B cell (primary cell): ENCODE measurements around the gene SAMD4A. TPM values are rescaled to one million over a fixed set of nuclear protein-coding genes. Genes with fewer than 3 reads are reported as not detected.

Experiments
- ATAC-seq: fragments of 200-7000 bp; cut with Tn5 transposase; one replicate; pipeline ENCODE4 v1.10.0; 2021; ENCODE audit warnings: low read depth, mild to moderate bottlenecking, moderate number of reproducible peaks, moderate library complexity
- CTCF ChIA-PET: fragments of 350-600 bp; sonication (Branson Sonifier 250); formaldehyde crosslinking; loops from one replicate; lab custom pipeline; 2021; ENCODE audit warnings: antibody characterized with exemption, inconsistent platforms; lab: Charles Lee
- POLR2A ChIA-PET: fragments of 350-600 bp; sonication (Branson Sonifier 250); formaldehyde crosslinking; loops from one replicate; lab custom pipeline; 2021; ENCODE audit warnings: antibody characterized with exemption; lab: Charles Lee
- DNase-seq: peaks from one replicate; pipeline ENCODE4 v3.0.0; 2013
- H2AFZ ChIP-seq: 2 replicates; pipeline ENCODE4 v1.6.1; 2012; ENCODE audit warnings: mild to moderate bottlenecking, low read depth, low read length; ENCODE audit not compliant: insufficient read depth, poor library complexity, severe bottlenecking
- H3K27ac ChIP-seq, 2 donors: 1 replicate in 1 of 2; 2 replicates in 1 of 2; pipeline ENCODE4 v1.5.1; 2012 to 2013; ENCODE audit warnings: low read length in 2 of 2, mild to moderate bottlenecking in 2 of 2, moderate library complexity in 1 of 2
- H3K27me3 ChIP-seq, 4 experiments: fragments of 200-600 bp in 1 of 4; sonication (generic) in 1 of 4; replicated peaks in 1 of 4; 1 replicate in 2 of 4; 2 replicates in 2 of 4; pipeline versions ENCODE4 v1.6.1 to v1.7.0; 2013 to 2016; ENCODE audit warnings: low read length in 3 of 4, mild to moderate bottlenecking in 2 of 4, mixed read lengths in 1 of 4, moderate library complexity in 1 of 4; ENCODE audit not compliant: insufficient read depth in 4 of 4, control insufficient read depth in 3 of 4; ENCODE audit errors: control extremely low read depth in 1 of 4
- H3K36me3 ChIP-seq, 2 experiments: replicated peaks in 1 of 2; 1 replicate in 1 of 2; 2 replicates in 1 of 2; pipeline versions ENCODE4 v1.6.1 to v1.7.1; 2013; ENCODE audit warnings: low read length in 1 of 2; ENCODE audit not compliant: insufficient read depth in 2 of 2, control insufficient read depth in 1 of 2; ENCODE audit errors: control extremely low read depth in 1 of 2, extremely low read depth in 1 of 2
- H3K4me1 ChIP-seq, 2 donors: fragments of 200-600 bp in 1 of 2; sonication (generic) in 1 of 2; 1 replicate in 1 of 2; 2 replicates in 1 of 2; pipeline versions ENCODE4 v1.5.1 to v1.6.1; 2013 to 2017; ENCODE audit warnings: low read length in 2 of 2; ENCODE audit not compliant: control insufficient read depth in 2 of 2, insufficient read depth in 2 of 2
- H3K4me2 ChIP-seq: replicated peaks from 2 replicates; pipeline ENCODE3; 2012; ENCODE audit warnings: mild to moderate bottlenecking, low read depth, low read length; ENCODE audit not compliant: poor library complexity, severe bottlenecking
- H3K4me3 ChIP-seq, 5 experiments: fragments of 200-600 bp in 1 of 5; sonication (generic) in 1 of 5; 1 replicate in 3 of 5; 2 replicates in 2 of 5; pipeline versions ENCODE4 v1.5.1 to v1.7.0; 2011 to 2016; ENCODE audit warnings: low read length in 4 of 5, mild to moderate bottlenecking in 4 of 5, low read depth in 2 of 5, control low read depth in 1 of 5, moderate library complexity in 1 of 5; ENCODE audit not compliant: insufficient read depth in 1 of 5; ENCODE audit errors: control extremely low read depth in 1 of 5, extremely low read depth in 1 of 5
- H3K79me2 ChIP-seq: fragments of 200-600 bp; sonication (generic); one replicate; pipeline ENCODE4 v1.6.0; 2016; ENCODE audit warnings: low read length; ENCODE audit not compliant: control insufficient read depth, insufficient read depth
- H3K9ac ChIP-seq: fragments of 200-600 bp; sonication (generic); 2 replicates; pipeline ENCODE4 v1.6.1; 2017; ENCODE audit warnings: mild to moderate bottlenecking, low read length, moderate library complexity
- H3K9me3 ChIP-seq, 3 donors: one replicate each; pipeline versions ENCODE4 v1.6.1 to v1.7.1; 2013; ENCODE audit warnings: low read length in 2 of 3; ENCODE audit not compliant: control insufficient read depth in 2 of 3, insufficient read depth in 1 of 3; ENCODE audit errors: control extremely low read depth in 1 of 3
- H4K20me1 ChIP-seq: 2 replicates; pipeline ENCODE4 v1.6.0; 2012; ENCODE audit warnings: mild to moderate bottlenecking, low read length; ENCODE audit not compliant: insufficient read depth, control insufficient read depth, poor library complexity, severe bottlenecking
- H3K27ac Mint-ChIP-seq: one replicate; pipeline ENCODE4 v1.8.0; 2021; ENCODE audit warnings: mixed read lengths
- H3K27me3 Mint-ChIP-seq: one replicate; pipeline ENCODE4 v1.8.0; 2021; ENCODE audit warnings: mixed read lengths
- H3K4me1 Mint-ChIP-seq: one replicate; pipeline ENCODE4 v1.8.0; 2021; ENCODE audit warnings: mixed read lengths
- H3K4me3 Mint-ChIP-seq: one replicate; pipeline ENCODE4 v1.8.0; 2021; ENCODE audit warnings: mixed read lengths
- H3K9me3 Mint-ChIP-seq: one replicate; pipeline ENCODE4 v1.8.0; 2022; ENCODE audit warnings: mixed read lengths; ENCODE audit not compliant: insufficient read depth
- EZH2 ChIP-seq: IDR thresholded peaks from 2 replicates; pipeline ENCODE4 v1.6.1; 2012; ENCODE audit warnings: borderline replicate concordance, low read depth, mild to moderate bottlenecking, moderate library complexity, low read length; ENCODE audit not compliant: insufficient read depth, poor library complexity, severe bottlenecking
- WGBS: methylation state at CpG from one replicate; pipeline ENCODE4 v1.1.5; 2013; ENCODE audit warnings: missing lambda C conversion rate; ENCODE audit not compliant: insufficient coverage; 5-methylcytosine and 5-hydroxymethylcytosine counted together
- intact Hi-C: fragments of 100-400 bp; cut with micrococcal nuclease; formaldehyde crosslinking; loops from one replicate; pipeline ENCODE4 v1.10.0; 2022
- polyA plus RNA-seq: library from polyadenylated mRNA; depleted of rRNA; stranded (reverse); fragments of >200 nt; gene quantifications from 2 replicates; pipeline ENCODE4 v1.2.3, GENCODE V29; 2012
- total RNA-seq, 2 donors: library from RNA; stranded (reverse); fragments of 120-200 nt in 1 of 2; gene quantifications; 1 replicate in 1 of 2; 2 replicates in 1 of 2; pipeline versions ENCODE4 v1.2.3 to v1.2.4, GENCODE V29; 2013 to 2022
- TF ChIP-seq, protein P1 (sequence below): fragments of 200-600 bp; IDR thresholded peaks from one replicate; pipeline ENCODE4 v1.8.0; 2022; ENCODE audit warnings: antibody characterized with exemption, mild to moderate bottlenecking

Gene SAMD4A
- total and polyA plus RNA-seq, 2 donors (not counting 1 experiment from before 2014, with no cell fraction given): 5.7 to 13.7 TPM

DNA sequence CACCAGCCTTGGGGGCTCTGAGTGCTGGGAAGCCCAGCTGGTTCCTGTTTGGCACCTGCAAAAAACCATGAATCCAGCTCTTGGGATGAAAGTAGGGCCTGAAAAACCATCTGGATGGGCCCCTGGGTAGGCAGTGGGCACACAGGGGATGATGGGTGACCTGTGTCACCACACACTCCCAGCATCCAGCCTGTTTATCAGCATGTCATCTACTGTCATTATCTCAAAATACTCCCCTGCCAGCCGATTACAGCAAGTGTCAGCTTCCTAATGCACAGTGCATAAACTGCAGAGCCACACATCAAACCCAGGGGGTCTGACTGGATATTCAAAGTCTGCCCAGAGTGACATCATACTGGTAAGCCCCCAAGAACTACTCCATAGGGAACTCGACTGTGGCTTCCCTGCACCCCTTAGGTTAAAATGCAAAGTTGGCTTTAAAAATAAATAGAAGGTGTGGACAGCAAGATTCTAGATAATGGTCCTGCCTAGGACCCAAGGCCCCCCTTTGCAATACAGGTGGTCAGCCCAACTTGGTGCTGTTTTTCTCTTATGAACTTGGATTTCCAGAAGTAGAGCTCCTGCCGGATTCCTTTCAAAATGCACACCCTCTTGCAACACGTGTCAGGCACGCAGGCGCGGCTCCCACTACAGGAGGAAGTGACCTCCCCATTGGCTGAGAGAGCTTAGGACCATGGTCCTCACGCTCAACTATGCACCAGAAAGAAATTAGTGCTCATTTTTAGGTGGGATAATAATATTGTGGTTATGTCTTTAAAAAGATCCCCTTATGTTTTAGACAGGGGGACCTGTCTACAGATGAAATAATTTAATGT is 241.6 kb downstream of the SAMD4A start:
- H3K4me3 Mint-ChIP-seq: no peak overlapping the region
- Histone ChIP-seq H2AFZ (no peak overlapping the region), H3K4me2 (no peak overlapping the region), H3K4me3 (no peak overlapping the region), H3K36me3 (no peaks in the 10 kb centered on the region), H3K79me2 (no peaks in the 10 kb centered on the region), H3K27ac (no peak overlapping the region), H3K9ac (no peak overlapping the region), H3K9me3 (no peaks in the 10 kb centered on the region), H3K27me3 (peaks cover 0 to 6% (median 0%) of the 10 kb centered on the region in 4 experiments), H4K20me1 (no peaks in the 10 kb centered on the region), H3K4me1 (peaks cover 5 to 7% of the 10 kb centered on the region in 2 donors)
- no peak overlapping the region for H3K27ac Mint-ChIP-seq
- H3K9me3 Mint-ChIP-seq: no peaks in the 10 kb centered on the region
- no peak for DNase-seq
- CTCF ChIA-PET: interaction anchor here (1.5 to 8.3 kb wide), 2 partner anchors 34 to 245 kb away, joined by 6 to 85 read pairs; no protein-coding TSS in a partner anchor
- WGBS: 72% methylated on average over 2 of the region's 8 CpGs
- peaks cover 10% of the 10 kb centered on the region for H3K27me3 Mint-ChIP-seq
- H3K4me1 Mint-ChIP-seq: peaks cover 6% of the 10 kb centered on the region
- no peak for TF ChIP-seq EZH2
- TF ChIP-seq, protein P1, sequence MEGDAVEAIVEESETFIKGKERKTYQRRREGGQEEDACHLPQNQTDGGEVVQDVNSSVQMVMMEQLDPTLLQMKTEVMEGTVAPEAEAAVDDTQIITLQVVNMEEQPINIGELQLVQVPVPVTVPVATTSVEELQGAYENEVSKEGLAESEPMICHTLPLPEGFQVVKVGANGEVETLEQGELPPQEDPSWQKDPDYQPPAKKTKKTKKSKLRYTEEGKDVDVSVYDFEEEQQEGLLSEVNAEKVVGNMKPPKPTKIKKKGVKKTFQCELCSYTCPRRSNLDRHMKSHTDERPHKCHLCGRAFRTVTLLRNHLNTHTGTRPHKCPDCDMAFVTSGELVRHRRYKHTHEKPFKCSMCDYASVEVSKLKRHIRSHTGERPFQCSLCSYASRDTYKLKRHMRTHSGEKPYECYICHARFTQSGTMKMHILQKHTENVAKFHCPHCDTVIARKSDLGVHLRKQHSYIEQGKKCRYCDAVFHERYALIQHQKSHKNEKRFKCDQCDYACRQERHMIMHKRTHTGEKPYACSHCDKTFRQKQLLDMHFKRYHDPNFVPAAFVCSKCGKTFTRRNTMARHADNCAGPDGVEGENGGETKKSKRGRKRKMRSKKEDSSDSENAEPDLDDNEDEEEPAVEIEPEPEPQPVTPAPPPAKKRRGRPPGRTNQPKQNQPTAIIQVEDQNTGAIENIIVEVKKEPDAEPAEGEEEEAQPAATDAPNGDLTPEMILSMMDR: no peak
- no peak for ATAC-seq
- POLR2A ChIA-PET: no interaction called here
- intact Hi-C loops: loop anchor here (10.0 kb wide), 1 partner anchor 86 kb away; no protein-coding TSS in a partner anchor

DNA sequence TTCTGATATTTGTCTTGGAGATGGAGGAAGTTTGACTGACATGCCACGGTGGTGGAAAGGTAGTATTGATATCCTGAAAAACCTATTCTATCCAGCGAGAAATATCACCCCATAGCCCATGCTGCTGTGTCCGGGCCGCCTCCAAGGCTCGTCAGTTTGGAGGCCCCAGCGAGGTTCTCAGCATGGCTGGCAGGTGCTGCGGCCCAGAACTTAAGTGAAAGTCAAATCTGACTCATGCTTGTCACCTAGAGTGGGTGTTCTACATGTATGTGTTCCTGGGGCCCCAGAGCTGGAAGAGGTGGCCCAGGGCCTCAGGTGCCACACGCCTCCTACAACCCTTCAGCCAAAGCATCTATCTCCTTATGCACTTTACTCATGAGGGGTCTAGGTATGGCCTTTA is 242.8 kb downstream of the SAMD4A start:
- POLR2A ChIA-PET: interaction anchor here (0.5 kb wide), 1 partner anchor 249 kb away, joined by 4 read pairs; no protein-coding TSS in a partner anchor
- H3K27me3 ChIP-seq: peaks cover 0 to 6% (median 0%) of the 10 kb centered on the region in 4 experiments
- Mint-ChIP-seq H3K27me3 (peaks cover 6% of the 10 kb centered on the region), H3K4me1 (peaks cover 6% of the 10 kb centered on the region), H3K4me3 (no peak overlapping the region), H3K27ac (no peak overlapping the region), H3K9me3 (no peaks in the 10 kb centered on the region)
- no peak overlapping the region for H3K4me3 ChIP-seq
- no peak for DNase-seq
- H3K4me2 ChIP-seq: no peak overlapping the region
- H3K36me3 ChIP-seq: no peaks in the 10 kb centered on the region
- no peak overlapping the region for H2AFZ ChIP-seq
- H3K9me3 ChIP-seq: no peaks in the 10 kb centered on the region
- H4K20me1 ChIP-seq: no peaks in the 10 kb centered on the region
- intact Hi-C loops: loop anchor here (10.0 kb wide), 1 partner anchor 85 kb away; no protein-coding TSS in a partner anchor
- WGBS: 75% methylated on average over 4 of the region's 8 CpGs
- CTCF ChIA-PET: no interaction called here
- H3K27ac ChIP-seq: no peak overlapping the region
- H3K9ac ChIP-seq: no peak overlapping the region
- H3K4me1 ChIP-seq: peaks cover 5 to 7% of the 10 kb centered on the region in 2 donors
- ATAC-seq: no peak
- H3K79me2 ChIP-seq: no peaks in the 10 kb centered on the region
- no peak for TF ChIP-seq EZH2
- TF ChIP-seq, protein P1: no peak
